Panc1 (cell line): ENCODE results near the gene F13A1. TPM values are rescaled to one million over a fixed set of nuclear protein-coding genes. Genes with fewer than 3 reads are reported as not detected.
A peak's percentile ranks its signal among the peaks of the same experiment; 100 is the strongest.

Experiments
- ATAC-seq: fragments of 200-7000 bp; cut with Tn5 transposase; 2 replicates; pipeline ENCODE4 v1.9.1; 2020; ENCODE audit warnings: mild to moderate bottlenecking, moderate library complexity
- Bru-seq: library from RNA; stranded (reverse); fragments of 400-500 nt; gene quantifications from one replicate; lab custom pipeline; 2021; lab: Mats Ljungman, UMichigan
- BruChase-seq, 2 experiments: library from RNA; stranded (reverse); fragments of 400-500 nt; gene quantifications; one replicate each; lab custom pipeline; 2021; lab: Mats Ljungman, UMichigan
- BruUV-seq: library from RNA; stranded (reverse); fragments of 400-500 nt; replicated peaks from 2 replicates; lab custom pipeline; 2021; lab: Mats Ljungman, UMichigan
- CTCF ChIA-PET: fragments of 300-600 bp; sonication (Branson Sonifier 250); formaldehyde crosslinking; loops from one replicate; lab custom pipeline; 2022; ENCODE audit warnings: antibody characterized with exemption; lab: Charles Lee
- POLR2A ChIA-PET: fragments of 300-600 bp; sonication (Branson Sonifier 250); formaldehyde crosslinking; loops from one replicate; lab custom pipeline; 2022; ENCODE audit warnings: antibody characterized with exemption; lab: Charles Lee
- DNase-seq: peaks from one replicate; pipeline ENCODE4 v3.0.0-alpha.2; 2010; ENCODE audit warnings: low read depth, low spot score
- H3K27ac ChIP-seq: 2 replicates; pipeline ENCODE4 v1.5.1; 2011; ENCODE audit warnings: mild to moderate bottlenecking, low read length, inconsistent platforms
- H3K27me3 ChIP-seq: fragments of 200-500 bp; sonication (Bioruptor generic); 2 replicates; pipeline ENCODE4 v1.6.0; 2014; ENCODE audit warnings: low read length, inconsistent platforms; ENCODE audit not compliant: control insufficient read depth, insufficient read depth
- H3K36me3 ChIP-seq: fragments of 200-500 bp; sonication (Bioruptor generic); 2 replicates; pipeline ENCODE4 v1.5.1; 2014; ENCODE audit warnings: inconsistent platforms, mild to moderate bottlenecking, low read length, moderate library complexity; ENCODE audit not compliant: control insufficient read depth, insufficient read depth
- H3K4me1 ChIP-seq: 2 replicates; pipeline ENCODE4 v1.5.1; 2011; ENCODE audit warnings: inconsistent platforms, mild to moderate bottlenecking, low read length, moderate library complexity; ENCODE audit not compliant: control insufficient read depth, insufficient read depth
- H3K4me3 ChIP-seq, 2 experiments: 2 replicates each; pipeline ENCODE4 v1.5.1; 2011 to 2012; ENCODE audit warnings: low read depth in 2 of 2, low read length in 2 of 2, mild to moderate bottlenecking in 2 of 2, inconsistent platforms in 1 of 2, moderate library complexity in 1 of 2
- H3K9me3 ChIP-seq: fragments of 200-500 bp; sonication (Bioruptor generic); 2 replicates; pipeline ENCODE4 v1.5.1; 2014; ENCODE audit warnings: low read depth, mild to moderate bottlenecking, inconsistent platforms, low read length, moderate library complexity; ENCODE audit not compliant: control insufficient read depth, insufficient read depth
- CTCF ChIP-seq: fragments of 450-650 bp; IDR thresholded peaks from 2 replicates; pipeline ENCODE4 v1.5.1; 2017; ENCODE audit warnings: mild to moderate bottlenecking
- POLR2AphosphoS5 ChIP-seq: IDR thresholded peaks from 2 replicates; pipeline ENCODE4 v1.6.1; 2012; ENCODE audit warnings: mild to moderate bottlenecking, low read depth, low read length, moderate library complexity
- REST ChIP-seq, 2 experiments: IDR thresholded peaks; 2 replicates each; pipeline ENCODE4 v1.6.1; 2011 to 2012; ENCODE audit warnings: low read depth in 2 of 2, control low read depth in 1 of 2, low read length in 1 of 2, mild to moderate bottlenecking in 1 of 2, moderate library complexity in 1 of 2; ENCODE audit not compliant: insufficient read depth in 1 of 2
- SIN3A ChIP-seq: IDR thresholded peaks from 2 replicates; pipeline ENCODE4 v1.6.1; 2012; ENCODE audit warnings: low read depth, mild to moderate bottlenecking, low read length, moderate library complexity, borderline replicate concordance; ENCODE audit not compliant: insufficient read depth
- TCF7L2 ChIP-seq: IDR thresholded peaks from 2 replicates; pipeline ENCODE4 v1.6.1; 2011; ENCODE audit warnings: mild to moderate bottlenecking, low read depth, low read length, inconsistent platforms
- in situ Hi-C: cut with HindIII; loops from 2 replicates; pipeline ENCODE4 v1.10.0; 2016; ENCODE audit warnings: low sequenced_read_pairs, low pct_unique_long_range_greater_than_20kb
- intact Hi-C: fragments of 100-400 bp; cut with micrococcal nuclease; formaldehyde crosslinking; loops from one replicate; pipeline ENCODE4 v1.10.0; 2022; ENCODE audit not compliant: unreplicated experiment
- long read RNA-seq: library from polyadenylated mRNA; unstranded; transcript quantifications from one replicate; pipeline ENCODE4 v2.0.0, GENCODE V29; 2021; ENCODE audit not compliant: unreplicated experiment
- polyA plus RNA-seq: library from polyadenylated mRNA; unstranded; fragments of >200 nt; gene quantifications from one replicate; pipeline ENCODE4 v1.2.1, GENCODE V29; 2012; ENCODE audit warnings: missing spikeins; ENCODE audit not compliant: insufficient read length
- total RNA-seq: library from RNA; stranded (reverse); gene quantifications from one replicate; pipeline ENCODE4 v1.2.1, GENCODE V29; 2021; ENCODE audit not compliant: unreplicated experiment

F13A1 gene
- total RNA-seq (0.26 TPM), Bru-seq, nascent RNA (percentile 4 among the genes with signal in this experiment), BruChase-seq, experiment 1, labeled RNA remaining after a 2-hour chase (percentile 2 among the genes with signal in this experiment), BruChase-seq, experiment 2, labeled RNA remaining after a 6-hour chase (percentile 2 among the genes with signal in this experiment)
- not detected for polyA plus RNA-seq
- long read RNA-seq = 0 reads

- no peak within 1 kb of the TSS for H3K27ac ChIP-seq
- POLR2A ChIA-PET = no interaction called here
- in situ Hi-C loops = no loop called here
These were observed at the start of gene F13A1 for GRCh38 chr6:6319952-6320811. F13A1 (minus strand) TSS chr6:6320662; CDS start chr6:6318664, 1,998 bp downstream.

More at GRCh38 chr6:6319952-6320811, at the start of gene F13A1:
- TF ChIP-seq POLR2AphosphoS5 = no peak
- TF ChIP-seq REST (IDR thresholded peaks at IDR 0.05; ENCODE audit: insufficient read depth in 1 of 2, low read depth in 2 of 2, low read length in 1 of 2) = no peak
- no peak for TF ChIP-seq SIN3A
- no peak for TF ChIP-seq CTCF
- TF ChIP-seq TCF7L2 = no peak
- Histone ChIP-seq H3K27me3 (peaks cover 12% of the 10 kb centered on the region; the same call in 1 of the 2 replicates), H3K4me3 (no peak within 1 kb of the TSS), H3K9me3 (no peaks in the 10 kb centered on the region), H3K36me3 (no peaks in the 10 kb centered on the region), H3K4me1 (no peaks in the 10 kb centered on the region; the same call in 1 of the 2 replicates)
- BruUV-seq = no TSS peak
- ATAC-seq (no peak), DNase-seq (no peak)
- intact Hi-C loops = loop anchor here (10.0 kb wide), 1 partner anchor 265 kb away; no protein-coding TSS in a partner anchor
- CTCF ChIA-PET = no interaction called here
